Parathyroid adenoma (tissue), 2 donors: Measurements from ENCODE around the gene CCDC71L.

Source experiments
- H2AFZ ChIP-seq: fragments of 300-600 bp; sonication (generic); one replicate; pipeline ENCODE4 v1.7.0; 2017; ENCODE audit warnings: antibody characterized with exemption, mild to moderate bottlenecking
- H3K27ac ChIP-seq: fragments of 300-600 bp; sonication (generic); one replicate; pipeline ENCODE4 v1.7.0; 2017
- H3K27me3 ChIP-seq: fragments of 300-600 bp; sonication (generic); one replicate; pipeline ENCODE4 v1.7.0; 2017; ENCODE audit warnings: low read length; ENCODE audit not compliant: control insufficient read depth, insufficient read depth
- H3K36me3 ChIP-seq: fragments of 300-600 bp; sonication (generic); one replicate; pipeline ENCODE4 v1.7.0; 2017; ENCODE audit warnings: low read length; ENCODE audit not compliant: control insufficient read depth, insufficient read depth
- H3K4me1 ChIP-seq: fragments of 300-600 bp; sonication (generic); one replicate; pipeline ENCODE4 v1.7.0; 2017; ENCODE audit warnings: control low read depth
- H3K4me2 ChIP-seq: fragments of 300-600 bp; sonication (generic); one replicate; pipeline ENCODE4 v1.7.0; 2017; ENCODE audit warnings: low read length
- H3K4me3 ChIP-seq: fragments of 300-600 bp; sonication (generic); one replicate; pipeline ENCODE4 v1.7.0; 2017; ENCODE audit warnings: low read depth, low read length
- H3K79me2 ChIP-seq: fragments of 300-600 bp; sonication (generic); one replicate; pipeline ENCODE4 v1.7.0; 2017; ENCODE audit warnings: control low read depth
- H3K9ac ChIP-seq: fragments of 300-600 bp; sonication (generic); one replicate; pipeline ENCODE4 v1.7.0; 2017; ENCODE audit warnings: mild to moderate bottlenecking
- H3K9me3 ChIP-seq: fragments of 300-600 bp; sonication (generic); one replicate; pipeline ENCODE4 v1.7.0; 2017; ENCODE audit warnings: low read length; ENCODE audit not compliant: control insufficient read depth
- TF ChIP-seq, protein P1 (sequence below): fragments of 300-600 bp; sonication (generic); IDR thresholded peaks from one replicate; pipeline ENCODE4 v1.7.0; 2017; ENCODE audit warnings: antibody characterized with exemption, mild to moderate bottlenecking
- donor health status: primary hyperparathyroidism.

CCDC71L gene

DNA sequence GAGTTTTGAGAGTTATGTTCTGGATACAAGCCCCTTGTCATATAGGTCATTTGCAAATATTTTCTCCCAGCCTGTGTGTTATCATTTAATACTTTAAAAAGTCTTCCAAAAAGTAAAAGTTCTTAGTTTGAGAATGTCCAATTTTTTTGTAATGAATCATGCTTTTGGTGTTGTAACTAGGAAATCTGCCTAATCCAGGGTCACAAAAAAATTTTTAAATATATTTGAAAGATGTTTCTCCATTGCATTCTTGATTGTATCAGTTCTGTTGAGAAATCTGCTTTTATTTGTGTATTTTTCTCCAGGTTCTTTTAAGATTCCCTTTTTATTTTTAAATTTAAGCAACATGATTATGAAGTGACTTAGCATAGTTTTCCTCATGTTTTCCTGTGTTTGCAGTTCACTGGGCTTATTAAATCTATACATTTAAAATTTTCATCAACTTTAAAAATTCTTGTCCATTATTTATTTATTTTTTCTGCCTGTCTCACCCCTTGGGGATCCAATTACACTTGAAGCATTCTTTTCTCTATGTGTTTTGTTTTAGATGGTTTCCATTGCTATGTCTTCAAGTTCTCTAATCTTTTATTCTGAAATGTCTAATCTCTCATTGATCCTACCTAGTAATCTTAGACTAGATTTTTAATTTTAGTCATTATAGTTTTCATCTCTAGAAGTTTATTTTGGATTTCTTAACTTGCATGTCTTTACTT is 47.0 kb downstream of the CCDC71L start:
- no peaks in the 10 kb centered on the region for H3K79me2 ChIP-seq
- no peak overlapping the region for H3K9ac ChIP-seq
- H3K4me1 ChIP-seq = no peaks in the 10 kb centered on the region
- TF ChIP-seq, protein P1, sequence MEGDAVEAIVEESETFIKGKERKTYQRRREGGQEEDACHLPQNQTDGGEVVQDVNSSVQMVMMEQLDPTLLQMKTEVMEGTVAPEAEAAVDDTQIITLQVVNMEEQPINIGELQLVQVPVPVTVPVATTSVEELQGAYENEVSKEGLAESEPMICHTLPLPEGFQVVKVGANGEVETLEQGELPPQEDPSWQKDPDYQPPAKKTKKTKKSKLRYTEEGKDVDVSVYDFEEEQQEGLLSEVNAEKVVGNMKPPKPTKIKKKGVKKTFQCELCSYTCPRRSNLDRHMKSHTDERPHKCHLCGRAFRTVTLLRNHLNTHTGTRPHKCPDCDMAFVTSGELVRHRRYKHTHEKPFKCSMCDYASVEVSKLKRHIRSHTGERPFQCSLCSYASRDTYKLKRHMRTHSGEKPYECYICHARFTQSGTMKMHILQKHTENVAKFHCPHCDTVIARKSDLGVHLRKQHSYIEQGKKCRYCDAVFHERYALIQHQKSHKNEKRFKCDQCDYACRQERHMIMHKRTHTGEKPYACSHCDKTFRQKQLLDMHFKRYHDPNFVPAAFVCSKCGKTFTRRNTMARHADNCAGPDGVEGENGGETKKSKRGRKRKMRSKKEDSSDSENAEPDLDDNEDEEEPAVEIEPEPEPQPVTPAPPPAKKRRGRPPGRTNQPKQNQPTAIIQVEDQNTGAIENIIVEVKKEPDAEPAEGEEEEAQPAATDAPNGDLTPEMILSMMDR = no peak
- no peak overlapping the region for H3K4me2 ChIP-seq
- no peaks in the 10 kb centered on the region for H3K27me3 ChIP-seq
- H3K36me3 ChIP-seq = no peaks in the 10 kb centered on the region
- H3K9me3 ChIP-seq = peaks cover 1% of the 10 kb centered on the region
- H2AFZ ChIP-seq = no peak overlapping the region
- H3K27ac ChIP-seq = no peak overlapping the region
- no peak overlapping the region for H3K4me3 ChIP-seq

DNA sequence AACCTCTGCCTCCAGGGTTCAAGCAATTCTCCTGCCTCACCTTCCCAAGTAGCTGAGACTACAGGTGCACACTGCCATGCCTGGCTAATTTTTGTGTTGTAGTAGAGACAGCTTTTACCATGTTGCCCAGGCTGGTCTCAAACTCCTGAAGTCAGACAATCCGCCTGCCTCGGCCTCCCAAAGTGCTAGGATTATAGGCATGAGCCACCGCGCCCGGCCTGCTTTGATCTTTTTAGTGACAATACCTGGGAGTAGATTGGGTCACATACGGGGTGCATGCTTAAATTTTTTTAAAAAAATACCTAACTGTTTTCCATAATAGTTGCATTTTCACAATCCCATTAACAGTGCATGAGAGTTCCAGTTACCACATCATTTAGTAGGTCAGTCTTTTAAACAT is 47.7 kb downstream of the CCDC71L start:
- Histone ChIP-seq H3K36me3 (no peaks in the 10 kb centered on the region), H3K4me3 (no peak overlapping the region), H3K27me3 (no peaks in the 10 kb centered on the region), H2AFZ (no peak overlapping the region), H3K9ac (no peak overlapping the region), H3K4me1 (no peaks in the 10 kb centered on the region), H3K79me2 (no peaks in the 10 kb centered on the region), H3K27ac (no peak overlapping the region), H3K9me3 (no peaks in the 10 kb centered on the region), H3K4me2 (no peak overlapping the region)
- TF ChIP-seq, protein P1 = no peak

DNA sequence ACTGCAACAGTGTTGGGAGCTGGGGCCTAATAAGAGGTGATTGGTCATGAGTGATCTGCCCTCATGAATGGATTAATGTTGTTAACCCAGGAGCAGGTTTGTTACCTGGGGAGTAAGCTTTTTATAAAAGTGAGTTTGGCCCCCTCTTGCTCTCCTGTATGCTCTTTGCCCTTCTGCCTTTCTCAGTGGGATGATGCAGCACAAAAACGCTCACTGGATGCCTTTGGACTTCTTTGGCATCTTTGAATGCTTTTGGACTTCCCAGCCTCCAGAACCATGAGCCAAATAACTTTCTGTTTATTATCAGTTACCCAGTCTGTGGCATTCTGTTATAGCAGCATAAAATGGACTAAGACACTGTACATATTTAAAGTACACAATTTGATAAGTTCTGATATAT is 48.5 kb downstream of the CCDC71L start:
- no peak overlapping the region for H3K4me3 ChIP-seq
- H3K4me2 ChIP-seq = no peak overlapping the region
- no peaks in the 10 kb centered on the region for H3K9me3 ChIP-seq
- H3K27me3 ChIP-seq = no peaks in the 10 kb centered on the region
- no peak overlapping the region for H3K9ac ChIP-seq
- H3K27ac ChIP-seq = no peak overlapping the region
- TF ChIP-seq, protein P1 = no peak
- H3K4me1 ChIP-seq = peaks cover 3% of the 10 kb centered on the region
- H2AFZ ChIP-seq = no peak overlapping the region
- no peaks in the 10 kb centered on the region for H3K79me2 ChIP-seq
- no peaks in the 10 kb centered on the region for H3K36me3 ChIP-seq

DNA sequence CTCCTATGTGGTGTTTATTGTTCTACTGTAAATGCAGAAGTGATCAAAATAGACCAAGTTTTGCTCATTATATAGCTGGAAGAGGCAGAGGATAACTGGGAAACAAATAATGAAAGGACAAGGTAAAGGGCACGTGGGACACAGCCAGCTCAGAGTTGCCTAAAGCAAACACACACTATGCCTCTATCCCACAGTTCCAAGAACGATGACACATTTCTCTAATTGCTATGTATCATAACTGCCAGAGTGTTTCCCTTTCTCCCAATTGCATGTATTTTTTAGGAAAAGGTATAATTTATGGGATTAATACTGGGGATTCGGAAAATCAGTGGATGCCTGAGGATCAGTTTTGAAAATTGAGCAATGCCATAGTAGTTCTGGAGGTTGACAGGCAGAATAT is 49.0 kb downstream of the CCDC71L start:
- H3K9me3 ChIP-seq = no peaks in the 10 kb centered on the region
- H3K9ac ChIP-seq = no peak overlapping the region
- TF ChIP-seq, protein P1 = no peak
- H3K4me1 ChIP-seq = peaks cover 3% of the 10 kb centered on the region
- no peak overlapping the region for H3K4me2 ChIP-seq
- no peaks in the 10 kb centered on the region for H3K79me2 ChIP-seq
- no peaks in the 10 kb centered on the region for H3K36me3 ChIP-seq
- H3K27ac ChIP-seq = no peak overlapping the region
- no peaks in the 10 kb centered on the region for H3K27me3 ChIP-seq
- H2AFZ ChIP-seq = no peak overlapping the region
- no peak overlapping the region for H3K4me3 ChIP-seq
